Measurements from ENCODE around the gene ZNF155. TPM values are rescaled to one million over a fixed set of nuclear protein-coding genes. Genes with fewer than 3 reads are reported as not detected.
A peak's percentile ranks its signal among the peaks of the same experiment; 100 is the strongest.
"Not testable (repeated sequence)": the region's sequence is repeated elsewhere in the genome, so short reads cannot be mapped to it uniquely, and the experiment has no call there.

Gene ZNF155
- total RNA-seq: 1 to 10 TPM; 6.3 to 6.6 TPM

- ChIA-PET POLR2A (no interaction called here), CTCF (no interaction called here)
- Mint-ChIP-seq H3K36me3 (ENCODE audit: low read depth) (peaks cover 26% of the 10 kb centered on the region), H3K4me3 (peak within 1 kb of the TSS; percentile 92), H3K27me3 (no peaks in the 10 kb centered on the region), H3K27ac (peak within 1 kb of the TSS; percentile 96), H3K9me3 (peaks cover 23% of the 10 kb centered on the region), H3K4me1 (peaks cover 15% of the 10 kb centered on the region)
- DNase-seq: peak; percentile 74
Observed at GRCh38 chr19:43983912-43984686, at the start of gene ZNF155. Gene ZNF155, plus strand, starts transcription at chr19:43984188. Its CDS starts 4,356 bp downstream, at chr19:43988544.

DNA sequence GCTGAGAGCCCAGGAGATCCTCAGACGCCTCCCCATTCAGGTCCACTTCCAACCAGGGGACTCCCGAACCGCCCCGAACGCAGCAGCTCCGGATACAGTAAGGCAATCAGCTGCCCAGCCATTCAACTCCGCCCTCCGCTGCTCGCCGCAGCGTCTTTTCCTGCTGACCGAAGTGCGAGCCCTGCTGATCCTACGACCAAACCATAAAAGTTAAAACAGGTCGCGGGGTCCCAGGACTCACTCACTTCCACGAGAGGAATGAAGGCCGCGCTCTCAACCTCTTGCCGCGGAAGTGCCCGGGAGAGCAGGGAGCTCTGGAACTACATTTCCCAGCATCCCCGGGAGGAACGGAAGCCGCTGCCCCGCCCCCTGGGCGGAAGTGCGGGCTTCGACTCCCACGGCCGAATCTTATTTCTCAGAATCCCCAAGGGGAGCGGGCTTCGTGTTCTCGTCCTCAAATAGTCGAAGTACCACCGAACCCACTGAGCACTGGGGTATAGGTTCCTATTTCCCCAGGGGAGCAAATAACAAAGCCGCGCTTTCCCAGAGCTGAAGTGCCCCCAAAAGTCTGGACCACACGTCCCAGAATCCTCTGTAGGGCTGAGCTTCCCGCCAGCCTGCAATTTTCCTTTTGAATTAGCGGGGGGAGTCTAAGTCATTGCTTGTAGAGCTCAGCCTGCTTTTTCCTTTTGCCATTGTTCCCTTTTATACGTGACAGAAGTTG is 48.8 kb upstream of the ZNF155 start, which contains the start of gene ZNF45:
Gene ZNF45 (minus strand): TSS at position 298 of the 724 bp plus-strand sequence. CDS start 13,097 bp downstream, outside the sequence.
- peaks cover 21% of the 10 kb centered on the region for H3K4me1 Mint-ChIP-seq
- POLR2A ChIA-PET: interaction anchor here (0.6 kb wide), 1 partner anchor 18 kb away, joined by 3 read pairs; no protein-coding TSS in a partner anchor
- H3K27ac Mint-ChIP-seq: peak within 1 kb of the TSS; percentile 91
- H3K4me3 Mint-ChIP-seq: peak within 1 kb of the TSS; percentile 96
- CTCF ChIA-PET: interaction anchor here (0.6 to 1.5 kb wide), 6 partner anchors 10 to 160 kb away, joined by 3 to 5 read pairs (median 4); partner anchors contain the start of gene ZNF221
- H3K27me3 Mint-ChIP-seq: no peaks in the 10 kb centered on the region
- peak; percentile 90 for DNase-seq
- peaks cover 43% of the 10 kb centered on the region for H3K36me3 Mint-ChIP-seq (ENCODE audit: low read depth)
- peaks cover 35% of the 10 kb centered on the region for H3K9me3 Mint-ChIP-seq

DNA sequence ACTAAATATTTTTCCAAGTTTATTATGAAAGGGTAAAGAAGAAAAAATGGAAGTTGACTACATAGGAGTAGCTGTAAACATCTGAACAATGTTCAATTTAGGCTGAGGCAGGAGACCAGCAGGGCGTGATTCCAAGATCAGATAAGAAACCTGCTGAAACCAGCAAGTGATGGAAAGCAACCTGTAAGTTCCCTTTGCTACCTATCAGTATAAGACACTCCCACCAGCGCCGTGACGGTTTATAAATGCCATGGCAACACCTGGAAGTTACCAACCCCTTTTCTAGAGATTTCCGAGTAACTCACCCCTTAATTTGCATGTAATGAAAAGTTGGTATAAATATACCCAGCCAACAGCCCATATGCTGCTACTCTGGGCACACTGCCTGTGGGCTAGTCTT is 47.8 kb upstream of the ZNF155 start:
- Mint-ChIP-seq H3K27me3 (no peaks in the 10 kb centered on the region), H3K36me3 (ENCODE audit: low read depth) (peaks cover 33% of the 10 kb centered on the region), H3K27ac (no peak overlapping the region), H3K9me3 (peaks cover 31% of the 10 kb centered on the region), H3K4me1 (peaks cover 21% of the 10 kb centered on the region), H3K4me3 (peak overlapping the region; percentile 96)
- POLR2A ChIA-PET: no interaction called here
- DNase-seq: no peak
- CTCF ChIA-PET: interaction anchor here (1.2 to 1.5 kb wide), 3 partner anchors 9 to 68 kb away, joined by 4 to 5 read pairs (median 4); no protein-coding TSS in a partner anchor

- Mint-ChIP-seq H3K4me3 (no peak overlapping the region), H3K9me3 (peaks cover 31% of the 10 kb centered on the region), H3K27me3 (peaks cover 6% of the 10 kb centered on the region), H3K4me1 (peaks cover 8% of the 10 kb centered on the region), H3K27ac (no peak overlapping the region), H3K36me3 (ENCODE audit: low read depth) (peaks cover 4% of the 10 kb centered on the region)
- POLR2A ChIA-PET: no interaction called here
- no peak for DNase-seq
- CTCF ChIA-PET: interaction anchor here (1.1 kb wide), 1 partner anchor 10 kb away, joined by 3 read pairs; no protein-coding TSS in a partner anchor
Observed at GRCh38 chr19:43939557-43940260, 44.3 kb upstream of the ZNF155 start.

GRCh38 chr19:43940719-43941118 is 43.3 kb upstream of the ZNF155 start:
- ChIA-PET POLR2A (no interaction called here), CTCF (interaction anchor here (1.1 kb wide), 1 partner anchor 9 kb away, joined by 3 read pairs; no protein-coding TSS in a partner anchor)
- Mint-ChIP-seq H3K27me3 (peaks cover 7% of the 10 kb centered on the region), H3K9me3 (peaks cover 31% of the 10 kb centered on the region), H3K27ac (no peak overlapping the region), H3K36me3 (ENCODE audit: low read depth) (peaks cover 4% of the 10 kb centered on the region), H3K4me1 (peaks cover 3% of the 10 kb centered on the region), H3K4me3 (no peak overlapping the region)
- no peak for DNase-seq

- peaks cover 27% of the 10 kb centered on the region for H3K9me3 Mint-ChIP-seq
- CTCF ChIA-PET: no interaction called here
- H3K4me1 Mint-ChIP-seq: no peaks in the 10 kb centered on the region
- peaks cover 4% of the 10 kb centered on the region for H3K36me3 Mint-ChIP-seq (ENCODE audit: low read depth)
- H3K27me3 Mint-ChIP-seq: peaks cover 9% of the 10 kb centered on the region
- no peak overlapping the region for H3K4me3 Mint-ChIP-seq
- POLR2A ChIA-PET: no interaction called here
- DNase-seq: no peak
- H3K27ac Mint-ChIP-seq: no peak overlapping the region
Observed at GRCh38 chr19:43941209-43941608, 42.8 kb upstream of the ZNF155 start.

GRCh38 chr19:43947412-43947811 is 36.6 kb upstream of the ZNF155 start:
- H3K4me3 Mint-ChIP-seq; DNase-seq; POLR2A ChIA-PET; CTCF ChIA-PET; H3K36me3 Mint-ChIP-seq (ENCODE audit: low read depth); H3K27ac Mint-ChIP-seq; H3K4me1 Mint-ChIP-seq: not testable (repeated sequence)
- peaks cover 14% of the 10 kb centered on the region for H3K27me3 Mint-ChIP-seq
- H3K9me3 Mint-ChIP-seq: peaks cover 34% of the 10 kb centered on the region

DNA sequence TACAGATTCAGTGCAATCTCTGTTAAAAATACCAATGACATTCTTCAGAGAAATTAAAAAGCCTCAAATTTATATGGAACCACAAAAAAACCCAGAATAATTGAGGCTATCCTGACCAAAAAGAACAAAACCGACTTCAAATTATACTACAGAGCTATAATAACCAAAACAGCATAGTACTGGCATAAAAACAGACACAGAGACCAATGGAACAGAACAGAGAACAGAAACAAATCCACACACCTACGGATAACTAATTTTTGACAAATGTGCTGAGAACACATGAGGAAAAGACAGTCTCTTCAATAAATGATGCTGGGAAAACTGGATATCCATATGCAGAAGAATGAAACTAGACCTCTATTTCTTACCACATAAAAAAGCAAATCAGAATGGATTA is 34.2 kb upstream of the ZNF155 start:
- H3K36me3 Mint-ChIP-seq (ENCODE audit: low read depth); DNase-seq; H3K27ac Mint-ChIP-seq; POLR2A ChIA-PET; H3K4me1 Mint-ChIP-seq; H3K4me3 Mint-ChIP-seq: not testable (repeated sequence)
- CTCF ChIA-PET: interaction anchor here (0.6 kb wide), 1 partner anchor 9 kb away, joined by 3 read pairs; no protein-coding TSS in a partner anchor
- H3K9me3 Mint-ChIP-seq: peaks cover 38% of the 10 kb centered on the region
- peaks cover 10% of the 10 kb centered on the region for H3K27me3 Mint-ChIP-seq

- POLR2A ChIA-PET: interaction anchor here (0.9 kb wide), 1 partner anchor 53 kb away, joined by 3 read pairs; no protein-coding TSS in a partner anchor
- Mint-ChIP-seq H3K27me3 (peaks cover 7% of the 10 kb centered on the region), H3K36me3 (ENCODE audit: low read depth) (peaks cover 9% of the 10 kb centered on the region), H3K27ac (peak within 1 kb of the TSS; percentile 80), H3K4me1 (peaks cover 10% of the 10 kb centered on the region), H3K4me3 (peak within 1 kb of the TSS; percentile 92), H3K9me3 (peaks cover 38% of the 10 kb centered on the region)
- CTCF ChIA-PET: interaction anchor here (1.2 to 1.3 kb wide), 2 partner anchors 16 to 26 kb away, joined by 3 to 5 read pairs; partner anchors contain the start of gene ZNF45
- peak; percentile 67 for DNase-seq
Observed at GRCh38 chr19:43950834-43951645, 32.9 kb upstream of the ZNF155 start, which contains the start of gene ZNF221. Gene ZNF221, plus strand, starts transcription at chr19:43951228. Its CDS starts 11,499 bp downstream, at chr19:43962727.

DNA sequence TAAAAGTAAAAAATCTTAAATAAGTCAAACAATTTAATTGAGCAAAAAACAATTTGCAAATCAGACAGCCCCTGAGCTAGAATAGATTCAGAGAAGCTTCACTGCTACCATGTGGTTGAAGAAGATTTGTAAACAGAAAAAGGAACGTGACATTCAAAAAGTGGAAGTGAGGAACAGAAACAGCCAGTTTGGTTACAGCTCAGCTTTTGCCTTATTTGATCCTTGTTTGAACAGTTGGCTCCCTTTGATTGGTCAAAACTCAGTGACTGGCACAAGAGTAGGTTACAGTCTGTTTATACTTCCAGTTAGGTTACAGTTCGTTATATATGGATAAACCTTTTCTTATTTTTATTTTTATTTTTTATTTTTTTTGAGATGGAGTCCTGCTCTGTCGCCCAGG is 27.2 kb upstream of the ZNF155 start:
- H3K27me3 Mint-ChIP-seq: no peaks in the 10 kb centered on the region
- peaks cover 4% of the 10 kb centered on the region for H3K4me1 Mint-ChIP-seq
- POLR2A ChIA-PET: no interaction called here
- DNase-seq: no peak
- H3K9me3 Mint-ChIP-seq: peaks cover 34% of the 10 kb centered on the region
- no peak overlapping the region for H3K4me3 Mint-ChIP-seq
- CTCF ChIA-PET: no interaction called here
- H3K27ac Mint-ChIP-seq: no peak overlapping the region
- H3K36me3 Mint-ChIP-seq (ENCODE audit: low read depth): no peaks in the 10 kb centered on the region

DNA sequence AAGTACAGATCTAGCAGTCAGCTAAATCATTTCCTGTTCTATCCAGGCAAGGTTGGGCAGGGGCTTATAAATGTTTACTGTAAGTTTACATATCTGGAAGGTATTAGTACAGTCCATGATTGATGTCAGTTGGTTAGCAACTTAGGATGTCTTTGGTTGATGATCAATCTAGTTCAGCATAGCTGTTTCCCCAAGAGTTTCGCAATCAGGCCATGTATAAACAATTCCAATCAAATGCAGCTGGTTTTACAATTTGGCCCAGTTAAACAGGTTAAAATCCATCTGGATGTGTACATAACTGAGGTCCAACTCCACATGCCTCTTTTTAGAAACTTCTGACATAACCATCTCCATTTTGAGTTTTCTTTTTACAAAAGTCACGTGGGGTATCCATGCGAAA is 26.1 kb upstream of the ZNF155 start:
- CTCF ChIA-PET: no interaction called here
- DNase-seq: no peak
- Mint-ChIP-seq H3K4me3 (no peak overlapping the region), H3K9me3 (peaks cover 30% of the 10 kb centered on the region), H3K4me1 (no peaks in the 10 kb centered on the region), H3K27me3 (no peaks in the 10 kb centered on the region), H3K27ac (no peak overlapping the region), H3K36me3 (ENCODE audit: low read depth) (no peaks in the 10 kb centered on the region)
- POLR2A ChIA-PET: no interaction called here

DNA sequence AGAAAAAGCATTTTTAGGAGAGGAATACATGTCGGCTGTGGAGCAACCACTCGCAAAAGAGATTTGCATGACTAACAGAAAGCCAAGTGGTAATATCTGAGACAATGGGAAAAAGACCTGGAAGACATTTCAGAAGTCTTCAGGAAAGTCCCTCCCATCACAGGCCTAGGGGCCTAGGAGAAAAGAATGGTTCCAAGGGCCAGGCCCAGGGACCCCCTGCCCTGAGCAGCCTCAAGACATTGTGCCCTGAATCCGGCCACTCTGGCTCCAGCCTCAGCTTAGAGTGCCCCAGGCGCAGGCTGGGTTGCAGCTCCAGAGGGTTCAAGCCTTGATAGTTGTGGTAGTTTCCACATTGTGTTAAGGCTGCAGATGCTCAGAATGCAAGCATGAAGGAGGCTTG is 23.6 kb upstream of the ZNF155 start:
- Mint-ChIP-seq H3K4me3 (no peak overlapping the region), H3K9me3 (peaks cover 43% of the 10 kb centered on the region), H3K36me3 (ENCODE audit: low read depth) (no peaks in the 10 kb centered on the region), H3K4me1 (no peaks in the 10 kb centered on the region), H3K27me3 (no peaks in the 10 kb centered on the region), H3K27ac (no peak overlapping the region)
- ChIA-PET POLR2A (no interaction called here), CTCF (no interaction called here)
- no peak for DNase-seq

Data from activated CD4-positive, alpha-beta T cell treated with anti-CD3 and anti-CD28 coated beads, Interleukin-2, amount 10 ng/mL, durations not matched to agents 7 days and 5 days (primary cell).